GM12872 (cell line): ENCODE measurements around the gene GATA1.

Source experiments
- TF ChIP-seq, protein P1 (sequence below): IDR thresholded peaks from 3 replicates; pipeline ENCODE4 v1.5.1; 2011; ENCODE audit warnings: low read depth, mild to moderate bottlenecking, low read length, moderate library complexity; ENCODE audit not compliant: insufficient read depth

The GATA1 gene

DNA sequence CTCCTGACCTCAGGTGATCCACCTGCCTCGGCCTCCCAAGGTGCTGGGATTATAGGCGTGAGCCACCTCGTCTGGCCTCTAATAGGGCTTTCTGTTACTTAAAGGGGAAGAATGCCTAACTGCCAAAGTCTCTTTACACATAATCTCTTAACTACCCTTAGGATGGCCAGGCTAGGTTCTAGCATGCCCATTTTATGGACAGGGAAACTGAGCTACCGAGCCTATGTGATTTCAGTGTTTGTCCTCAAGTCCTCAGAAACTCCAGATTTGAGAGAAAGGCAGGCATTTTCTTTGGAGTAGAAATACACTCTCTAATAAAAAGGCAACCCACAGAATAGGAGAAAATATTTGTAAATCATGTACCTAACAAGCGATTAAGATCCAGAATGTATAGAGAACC, 37.2 kb upstream of the GATA1 start:
- TF ChIP-seq, protein P1, sequence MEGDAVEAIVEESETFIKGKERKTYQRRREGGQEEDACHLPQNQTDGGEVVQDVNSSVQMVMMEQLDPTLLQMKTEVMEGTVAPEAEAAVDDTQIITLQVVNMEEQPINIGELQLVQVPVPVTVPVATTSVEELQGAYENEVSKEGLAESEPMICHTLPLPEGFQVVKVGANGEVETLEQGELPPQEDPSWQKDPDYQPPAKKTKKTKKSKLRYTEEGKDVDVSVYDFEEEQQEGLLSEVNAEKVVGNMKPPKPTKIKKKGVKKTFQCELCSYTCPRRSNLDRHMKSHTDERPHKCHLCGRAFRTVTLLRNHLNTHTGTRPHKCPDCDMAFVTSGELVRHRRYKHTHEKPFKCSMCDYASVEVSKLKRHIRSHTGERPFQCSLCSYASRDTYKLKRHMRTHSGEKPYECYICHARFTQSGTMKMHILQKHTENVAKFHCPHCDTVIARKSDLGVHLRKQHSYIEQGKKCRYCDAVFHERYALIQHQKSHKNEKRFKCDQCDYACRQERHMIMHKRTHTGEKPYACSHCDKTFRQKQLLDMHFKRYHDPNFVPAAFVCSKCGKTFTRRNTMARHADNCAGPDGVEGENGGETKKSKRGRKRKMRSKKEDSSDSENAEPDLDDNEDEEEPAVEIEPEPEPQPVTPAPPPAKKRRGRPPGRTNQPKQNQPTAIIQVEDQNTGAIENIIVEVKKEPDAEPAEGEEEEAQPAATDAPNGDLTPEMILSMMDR: no peak

DNA sequence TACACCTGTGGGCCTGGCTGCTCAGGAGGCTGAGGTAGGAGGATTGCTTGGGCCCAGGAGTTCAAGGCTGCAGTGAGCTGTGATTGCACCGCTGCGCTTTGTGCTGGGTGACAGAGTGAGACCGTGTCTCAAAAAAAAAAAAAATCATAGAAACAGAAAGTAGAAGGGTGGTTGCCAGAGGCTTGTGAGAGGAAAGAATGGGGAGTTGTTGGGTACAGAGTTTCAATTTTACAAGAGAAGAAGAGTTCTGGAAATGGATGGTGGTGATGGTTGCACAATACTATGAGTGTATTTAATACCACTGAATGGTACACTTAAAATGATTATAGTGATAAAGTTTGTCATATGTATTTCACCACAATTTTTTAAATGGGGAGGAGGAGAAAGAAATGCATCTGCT, 35.0 kb upstream of the GATA1 start:
- TF ChIP-seq, protein P1: no peak

DNA sequence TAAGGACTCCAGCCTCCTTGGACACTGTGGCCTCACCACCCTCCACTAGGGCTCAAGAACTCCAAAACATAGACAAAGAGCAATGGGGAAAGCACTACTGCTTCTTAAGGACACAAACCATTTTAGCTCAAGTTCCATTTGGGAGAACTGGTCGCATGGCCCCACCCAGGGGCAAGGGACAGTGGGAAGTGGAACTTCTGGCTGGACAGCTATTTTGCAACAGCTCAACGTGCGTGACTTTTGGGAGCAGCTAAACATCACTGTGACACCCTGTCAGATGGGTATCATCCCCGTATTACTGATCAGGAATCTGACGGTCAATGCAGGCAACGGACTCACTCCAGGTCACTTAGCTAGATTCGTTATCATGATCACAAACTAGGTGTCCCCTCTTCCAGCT, 33.9 kb upstream of the GATA1 start:
- TF ChIP-seq, protein P1: no peak

DNA sequence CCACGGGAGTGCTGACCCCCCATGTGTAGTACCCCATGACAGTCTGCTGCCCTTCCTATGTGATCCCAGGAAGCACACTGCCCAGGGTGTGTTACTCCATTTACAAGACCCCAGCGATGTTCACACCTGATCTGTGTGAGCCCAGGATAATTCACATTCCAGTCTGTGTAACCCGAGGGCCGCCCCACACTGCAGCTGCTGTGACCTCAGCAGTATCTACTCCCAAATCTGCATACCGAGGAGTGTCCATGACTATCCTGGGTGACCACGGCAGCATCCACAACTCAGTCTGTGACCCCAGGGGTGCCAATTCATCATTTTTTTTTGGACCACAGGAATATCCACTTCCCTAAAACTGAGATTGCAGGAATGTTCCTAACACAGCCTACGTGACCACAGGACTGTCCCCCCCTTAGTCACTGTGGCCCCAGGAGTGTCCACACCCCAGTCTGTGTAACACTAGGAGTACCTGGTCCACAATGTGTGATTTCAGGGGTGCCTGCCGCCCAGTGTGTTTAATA, 32.6 kb upstream of the GATA1 start:
- TF ChIP-seq, protein P1: no peak

DNA sequence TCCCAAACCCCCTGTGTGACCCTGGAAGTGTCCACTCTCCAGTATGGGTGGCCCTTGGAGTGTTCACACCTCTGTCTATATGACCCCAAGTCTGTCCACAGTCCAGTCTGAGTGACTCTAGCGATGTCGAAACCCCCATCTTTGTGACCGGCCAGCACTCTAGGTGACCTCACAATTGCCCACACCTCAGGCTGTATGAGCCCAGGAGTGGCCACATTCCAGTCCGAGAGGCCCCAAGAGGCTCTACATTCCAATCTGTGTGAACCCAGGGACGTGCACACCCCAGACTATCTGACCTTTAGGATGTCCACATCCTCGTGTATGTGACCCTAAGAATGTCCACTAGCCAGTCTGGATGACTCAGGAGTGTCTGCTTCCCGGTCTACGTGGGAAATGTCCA, 32.2 kb upstream of the GATA1 start:
- TF ChIP-seq, protein P1: no peak

DNA sequence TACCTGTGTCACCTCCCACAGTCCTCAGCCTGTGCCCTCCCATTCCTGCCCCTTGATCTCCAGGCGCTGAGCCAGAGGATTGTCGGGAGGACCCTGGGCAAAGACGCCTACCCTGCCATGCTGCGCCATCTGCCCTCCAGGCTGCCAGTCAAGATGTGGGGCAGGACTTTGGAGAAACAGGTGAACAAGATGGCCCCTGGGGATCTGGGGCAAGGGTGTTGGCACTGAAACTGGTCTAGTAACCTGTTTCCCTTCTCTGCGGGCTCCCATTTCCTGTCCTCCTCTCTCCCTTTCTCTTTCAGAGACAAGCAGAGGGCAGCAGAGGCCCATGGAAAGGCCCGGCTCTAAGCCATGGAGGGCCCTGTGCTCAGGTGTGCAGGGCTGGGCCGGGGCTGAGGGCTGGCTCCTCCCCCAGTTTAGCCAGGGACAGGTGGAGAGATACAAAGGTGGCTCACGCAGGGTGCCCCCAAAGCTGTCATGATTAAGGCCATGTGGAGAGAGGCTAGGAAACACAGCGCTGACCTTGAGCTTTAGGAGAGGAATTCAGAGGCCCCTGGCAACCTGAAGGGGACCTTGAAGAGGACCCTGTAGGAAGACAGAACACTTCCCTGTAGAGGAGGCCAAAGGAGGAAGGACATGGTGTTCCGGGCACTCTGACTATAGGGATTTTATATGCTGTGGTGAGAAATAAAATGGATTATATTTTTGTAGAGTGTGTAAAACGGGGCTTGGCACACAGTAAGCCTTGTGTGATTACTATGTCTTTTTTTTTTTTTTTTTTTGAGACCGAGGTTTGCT, 24.5 kb upstream of the GATA1 start, which contains the start of gene GLOD5:
TSS of gene GLOD5 (plus strand) at position 74 of the 798 bp plus-strand sequence. CDS start at position 118, 44 bp downstream.
- TF ChIP-seq, protein P1: no peak

DNA sequence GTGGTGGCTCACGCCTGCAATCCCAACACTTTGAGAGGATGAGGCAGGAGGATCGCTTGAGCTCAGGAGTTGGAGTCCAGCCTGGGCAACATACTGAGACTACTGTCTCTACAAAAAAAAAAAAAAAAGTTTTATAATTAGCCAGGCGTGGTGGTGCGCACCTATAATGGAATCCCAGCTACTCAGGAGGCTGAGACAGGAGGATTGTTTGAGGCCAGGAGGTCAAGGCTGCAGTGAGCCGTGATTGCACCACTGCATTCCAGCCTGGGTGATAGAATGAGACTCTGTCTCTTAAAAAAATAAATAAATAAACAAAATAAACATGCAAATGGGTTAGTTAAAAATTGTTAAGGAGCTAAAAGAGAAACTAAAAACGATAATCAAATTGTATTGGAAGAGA, 17.2 kb upstream of the GATA1 start:
- TF ChIP-seq, protein P1: no peak
